Activated naive CD8-positive, alpha-beta T cell treated with anti-CD3 and anti-CD28 coated beads, Interleukin-2, amount 10 ng/mL, durations not matched to agents 7 days and 5 days (primary cell): ENCODE measurements around the gene TMEM219. TPM values are rescaled to one million over a fixed set of nuclear protein-coding genes. Genes with fewer than 3 reads are reported as not detected.
A peak's percentile ranks its signal among the peaks of the same experiment; 100 is the strongest.
"Not testable (repeated sequence)": the region's sequence is repeated elsewhere in the genome, so short reads cannot be mapped to it uniquely, and the experiment has no call there.

Experiments
- ATAC-seq: fragments of 150-1000 bp; cut with Tn5 transposase; one replicate; pipeline ENCODE4 v1.10.0; 2021; ENCODE audit warnings: low read depth, moderate library complexity
- POLR2A ChIA-PET: fragments of 350-600 bp; sonication (Branson Sonifier 250); formaldehyde crosslinking; loops from one replicate; lab custom pipeline; 2021; ENCODE audit warnings: antibody characterized with exemption; lab: Charles Lee
- DNase-seq: peaks from one replicate; pipeline ENCODE4 v3.0.0; 2021
- H3K27ac Mint-ChIP-seq: one replicate; pipeline ENCODE4 v1.8.0; 2022; ENCODE audit warnings: mild to moderate bottlenecking, mixed read lengths
- H3K27me3 Mint-ChIP-seq: one replicate; pipeline ENCODE4 v1.8.0; 2022; ENCODE audit warnings: mild to moderate bottlenecking, moderate library complexity, mixed read lengths
- H3K36me3 Mint-ChIP-seq: one replicate; pipeline ENCODE4 v1.8.0; 2021; ENCODE audit warnings: mild to moderate bottlenecking, mixed read lengths
- H3K4me1 Mint-ChIP-seq: one replicate; pipeline ENCODE4 v1.8.0; 2021; ENCODE audit warnings: mixed read lengths
- H3K4me3 Mint-ChIP-seq: one replicate; pipeline ENCODE4 v1.8.0; 2022; ENCODE audit warnings: mild to moderate bottlenecking, moderate library complexity, mixed read lengths
- H3K9me3 Mint-ChIP-seq: one replicate; pipeline ENCODE4 v1.8.0; 2021; ENCODE audit warnings: mixed read lengths
- total RNA-seq, 2 experiments: library from RNA; stranded (reverse); gene quantifications; one replicate each; pipeline ENCODE4 v1.2.3, GENCODE V29; 2021

TMEM219 gene
- total RNA-seq, 2 experiments from 2014 or later, result 67.8 to 74.5 TPM

DNA sequence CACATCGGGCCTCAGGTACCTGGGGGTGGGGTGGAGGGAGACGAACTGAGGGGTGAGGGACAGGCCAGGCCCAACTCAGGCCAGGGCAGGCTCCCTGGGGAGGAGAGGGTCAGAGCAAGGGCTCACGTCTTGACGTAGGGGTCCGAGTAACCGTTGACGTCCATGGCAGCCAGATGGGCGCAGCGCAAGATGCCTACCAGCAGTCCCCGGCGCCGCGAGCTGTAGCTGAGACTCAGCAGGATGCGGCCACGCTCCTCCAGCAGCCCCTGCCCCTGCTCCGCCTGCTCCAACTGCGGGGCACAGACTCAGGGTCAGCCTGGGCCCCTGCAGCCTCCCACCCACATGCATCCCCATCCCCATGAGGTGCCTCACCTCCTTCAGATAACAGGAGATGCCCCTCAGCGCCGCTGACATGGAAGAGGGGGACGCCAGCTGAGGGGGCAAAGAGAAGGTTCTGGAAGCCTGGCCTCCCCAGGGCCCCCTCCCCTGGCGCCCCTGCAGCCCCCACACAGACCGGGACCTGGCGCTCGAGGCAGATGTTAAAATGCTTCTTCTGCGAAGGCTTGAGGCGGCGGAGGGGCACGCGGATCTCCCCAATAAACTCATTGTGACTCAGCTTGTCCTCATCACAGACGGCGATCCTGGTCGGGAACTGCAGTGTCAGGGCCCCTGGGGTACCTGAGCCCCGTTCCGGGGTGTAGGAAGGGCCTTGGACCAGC, 44.9 kb downstream of the TMEM219 start:
- POLR2A ChIA-PET, result no interaction called here
- no peaks in the 10 kb centered on the region for H3K9me3 Mint-ChIP-seq
- no peak overlapping the region for H3K27ac Mint-ChIP-seq
- DNase-seq (no peak), ATAC-seq (no peak)
- H3K4me1 Mint-ChIP-seq, result peaks cover 3% of the 10 kb centered on the region
- no peak overlapping the region for H3K4me3 Mint-ChIP-seq
- peaks cover 2% of the 10 kb centered on the region for H3K36me3 Mint-ChIP-seq
- H3K27me3 Mint-ChIP-seq, result peaks cover 15% of the 10 kb centered on the region

DNA sequence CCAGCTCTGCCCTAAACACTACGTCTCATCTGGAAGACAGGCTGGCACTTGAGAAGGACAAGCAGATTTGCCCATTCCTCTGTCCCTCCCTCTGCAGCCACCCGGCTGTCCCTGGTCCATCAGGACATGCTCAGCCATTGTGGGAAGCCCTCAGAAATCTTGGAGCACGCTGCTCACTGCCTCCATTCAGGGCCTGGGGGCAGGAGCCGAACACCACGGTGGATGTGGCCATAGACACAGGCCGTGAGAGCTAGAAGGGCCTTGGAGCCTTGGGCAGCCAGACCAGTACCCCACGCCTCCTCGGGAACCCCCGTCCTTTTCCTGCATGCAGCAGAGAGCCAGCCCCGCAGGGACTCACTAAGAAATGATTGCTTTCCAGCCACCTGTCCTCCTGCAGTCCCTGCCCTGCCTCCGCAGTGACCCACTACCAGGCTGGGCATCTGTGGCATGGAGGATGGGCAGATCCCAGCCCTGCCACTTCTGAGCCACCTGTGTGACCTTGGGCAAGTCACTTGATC, 45.6 kb downstream of the TMEM219 start:
- Mint-ChIP-seq H3K4me3 (no peak overlapping the region), H3K36me3 (peaks cover 2% of the 10 kb centered on the region), H3K4me1 (peaks cover 6% of the 10 kb centered on the region), H3K9me3 (no peaks in the 10 kb centered on the region), H3K27ac (no peak overlapping the region), H3K27me3 (peaks cover 21% of the 10 kb centered on the region)
- ATAC-seq (no peak), DNase-seq (no peak)
- POLR2A ChIA-PET, result no interaction called here

- no peaks in the 10 kb centered on the region for H3K36me3 Mint-ChIP-seq
- no peak overlapping the region for H3K4me3 Mint-ChIP-seq
- H3K27ac Mint-ChIP-seq, result no peak overlapping the region
- H3K9me3 Mint-ChIP-seq, result no peaks in the 10 kb centered on the region
- POLR2A ChIA-PET, result no interaction called here
- ATAC-seq (no peak), DNase-seq (no peak)
- peaks cover 3% of the 10 kb centered on the region for H3K4me1 Mint-ChIP-seq
- H3K27me3 Mint-ChIP-seq, result peaks cover 30% of the 10 kb centered on the region
These were observed 47.4 kb downstream of the TMEM219 start for GRCh38 chr16:30009085-30009862.

DNA sequence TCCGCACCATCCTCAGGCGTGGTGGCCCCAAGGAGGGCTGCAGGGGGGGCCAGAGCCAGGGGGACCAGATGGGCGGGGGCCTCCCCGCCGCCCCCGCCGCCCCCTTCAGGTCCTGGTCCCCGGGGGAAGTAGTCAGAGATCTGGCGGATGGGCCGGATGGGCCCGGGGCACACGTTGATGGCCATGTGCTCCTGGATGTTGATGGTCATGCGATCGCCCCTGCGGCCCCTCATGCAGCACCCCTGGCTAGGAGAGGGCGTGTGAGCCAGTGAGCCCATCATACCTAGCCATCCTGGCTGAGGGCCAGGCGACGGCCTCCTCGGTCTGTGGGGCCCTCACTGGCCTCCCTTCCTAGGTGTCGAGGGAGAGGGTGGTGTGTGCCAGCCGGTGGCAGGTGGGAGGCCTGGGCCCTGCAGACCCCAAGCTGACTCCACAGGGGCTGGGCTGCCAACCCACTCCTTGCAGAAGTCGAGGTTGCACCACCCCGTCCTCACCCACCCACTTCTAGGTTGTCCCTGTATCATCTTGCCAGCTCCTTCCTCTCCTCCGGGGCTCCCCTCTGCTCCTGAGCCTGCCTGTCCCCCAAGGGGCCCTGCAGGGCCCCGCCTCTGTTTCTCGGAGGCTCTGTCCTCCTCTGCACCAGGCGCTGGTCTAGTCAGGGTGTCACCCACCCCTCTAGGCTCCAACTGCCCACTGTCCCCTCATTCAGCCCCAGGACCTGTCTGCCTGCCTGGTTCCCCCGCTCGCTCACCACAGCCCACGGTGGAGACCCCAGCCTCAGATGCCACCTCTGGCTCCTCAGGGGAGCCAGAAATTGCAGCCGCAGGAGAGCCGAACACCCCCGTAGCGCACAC, 48.3 kb downstream of the TMEM219 start:
- Mint-ChIP-seq H3K36me3 (no peaks in the 10 kb centered on the region), H3K4me1 (peaks cover 3% of the 10 kb centered on the region), H3K27ac (no peak overlapping the region), H3K27me3 (peaks cover 32% of the 10 kb centered on the region), H3K4me3 (peak overlapping the region; percentile 64), H3K9me3 (no peaks in the 10 kb centered on the region)
- POLR2A ChIA-PET, result interaction anchor here (1.5 kb wide), 1 partner anchor 84 kb away, joined by 3 read pairs; the partner anchor contains the start of gene KCTD13
- ATAC-seq, result no peak
- no peak for DNase-seq

- POLR2A ChIA-PET, result interaction anchor here (1.5 kb wide), 1 partner anchor 85 kb away, joined by 3 read pairs; the partner anchor contains the start of gene KCTD13
- peaks cover 34% of the 10 kb centered on the region for H3K27me3 Mint-ChIP-seq
- H3K36me3 Mint-ChIP-seq, result no peaks in the 10 kb centered on the region
- DNase-seq (peak; percentile 54), ATAC-seq (peak; percentile 48)
- H3K9me3 Mint-ChIP-seq, result no peaks in the 10 kb centered on the region
- H3K4me1 Mint-ChIP-seq, result peaks cover 3% of the 10 kb centered on the region
- H3K27ac Mint-ChIP-seq, result no peak within 1 kb of the TSS
- peak within 1 kb of the TSS; percentile 87 for H3K4me3 Mint-ChIP-seq
These were observed 49.2 kb downstream of the TMEM219 start, which contains the start of gene DOC2A for GRCh38 chr16:30010844-30011713. Gene DOC2A (minus strand): TSS chr16:30011027. CDS start chr16:30010222, 805 bp downstream.

DNA sequence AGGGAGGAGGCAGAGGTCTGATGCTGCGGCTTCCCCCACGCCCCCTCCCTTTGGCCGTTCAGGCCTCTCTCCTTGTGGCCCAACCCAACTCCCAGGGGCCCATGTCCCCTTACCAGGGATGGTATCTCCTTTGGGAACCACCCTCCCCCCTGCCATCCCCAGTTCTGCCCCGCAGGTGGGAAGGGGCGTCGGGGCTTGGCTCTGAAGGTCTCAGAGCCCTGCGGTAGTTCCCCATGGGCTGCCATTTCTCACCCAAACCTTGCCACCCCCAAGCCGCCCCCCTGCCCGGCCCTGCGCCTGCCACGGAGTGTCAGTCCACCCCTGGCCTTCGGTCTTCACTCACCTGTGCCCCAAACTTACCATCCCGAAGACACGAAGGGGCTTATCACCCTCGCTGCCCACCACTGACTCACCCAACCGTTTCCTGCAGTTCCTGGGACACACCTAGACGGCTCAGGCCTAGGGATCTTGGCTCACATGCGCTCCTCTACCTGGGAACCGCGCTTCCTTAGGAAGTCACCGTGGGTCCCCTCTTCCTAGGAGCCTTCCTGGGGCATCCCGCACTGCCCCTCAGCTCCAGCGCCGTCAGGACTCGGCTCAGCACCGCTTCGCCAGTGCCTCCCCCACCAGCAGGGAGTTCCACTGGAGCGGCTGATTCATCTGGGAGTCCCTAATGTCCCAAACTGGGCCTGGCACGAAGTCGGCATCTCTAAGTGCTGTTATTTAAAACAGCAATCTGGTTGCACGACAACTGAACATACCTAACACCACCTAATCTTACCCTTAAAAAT, 50.0 kb downstream of the TMEM219 start:
- Mint-ChIP-seq H3K36me3 (no peaks in the 10 kb centered on the region), H3K9me3 (no peaks in the 10 kb centered on the region), H3K4me3 (peak overlapping the region; percentile 87), H3K27me3 (peaks cover 34% of the 10 kb centered on the region), H3K4me1 (peaks cover 3% of the 10 kb centered on the region), H3K27ac (peak overlapping the region; percentile 68)
- POLR2A ChIA-PET, result no interaction called here
- DNase-seq (no peak), ATAC-seq (no peak)

DNA sequence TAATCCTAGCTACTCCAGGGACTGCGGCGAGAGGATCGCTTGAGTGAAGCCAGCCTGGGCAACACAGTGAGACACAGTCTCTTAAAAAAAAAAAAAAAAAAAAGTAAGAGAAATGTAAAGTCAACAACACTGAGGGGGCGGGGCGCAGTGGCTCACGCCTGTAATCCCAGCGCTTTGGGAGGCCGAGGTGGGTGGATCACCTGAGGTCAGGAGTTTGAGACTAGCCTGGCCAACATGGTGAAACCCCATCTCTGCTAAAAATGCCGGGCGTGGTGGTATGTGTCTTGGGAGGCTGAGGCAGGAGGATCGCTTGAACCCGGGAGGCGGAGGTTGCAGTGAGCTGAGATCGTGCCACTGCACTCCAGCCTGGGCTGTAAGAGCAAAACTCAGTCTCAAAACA, 50.7 kb downstream of the TMEM219 start:
- not testable (repeated sequence) for H3K27ac Mint-ChIP-seq, H3K4me3 Mint-ChIP-seq, H3K4me1 Mint-ChIP-seq, H3K9me3 Mint-ChIP-seq, H3K36me3 Mint-ChIP-seq, DNase-seq, ATAC-seq
- POLR2A ChIA-PET, result interaction anchor here (0.7 to 1.2 kb wide), 2 partner anchors 15 to 312 kb away, joined by 3 to 4 read pairs; no protein-coding TSS in a partner anchor
- H3K27me3 Mint-ChIP-seq, result peaks cover 34% of the 10 kb centered on the region

GRCh38 chr16:30015450-30015849, 53.6 kb downstream of the TMEM219 start:
- H3K4me1 Mint-ChIP-seq, POLR2A ChIA-PET, H3K9me3 Mint-ChIP-seq, DNase-seq, H3K27ac Mint-ChIP-seq, H3K4me3 Mint-ChIP-seq, H3K36me3 Mint-ChIP-seq, ATAC-seq: not testable (repeated sequence)
- H3K27me3 Mint-ChIP-seq, result peaks cover 27% of the 10 kb centered on the region

DNA sequence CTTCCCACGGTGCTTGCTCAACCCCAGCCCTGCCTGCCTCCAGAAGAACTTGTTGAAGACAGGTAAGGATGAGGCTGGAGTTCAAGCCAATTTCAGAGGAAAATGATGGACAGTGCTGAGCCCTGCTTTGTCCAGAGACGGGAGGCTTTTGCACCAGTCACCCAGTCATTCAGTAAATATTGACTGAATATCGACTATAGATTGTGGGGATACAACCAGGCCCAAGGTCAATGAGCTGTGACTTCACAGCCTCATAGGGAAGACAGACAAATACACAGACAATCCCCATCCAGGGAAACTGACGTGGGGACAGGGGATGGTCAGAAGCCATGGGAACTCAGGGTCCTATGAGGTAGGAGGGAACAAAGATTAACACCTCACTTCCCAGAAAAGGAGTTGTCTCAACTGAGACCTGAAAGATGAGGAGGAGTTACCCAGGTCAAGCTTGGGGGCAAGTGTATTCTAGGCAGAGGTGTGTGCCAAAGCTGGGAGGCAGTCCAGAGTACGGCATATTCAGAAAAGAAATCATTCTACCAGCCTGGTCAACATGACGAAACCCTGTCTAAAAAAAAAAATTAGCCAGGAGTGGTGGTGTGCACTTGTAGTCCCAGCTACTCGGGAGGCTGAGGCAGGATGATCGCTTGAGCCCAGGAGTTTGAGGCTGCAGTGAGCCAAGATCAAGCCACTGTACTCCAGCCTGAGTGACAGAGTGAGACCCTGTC, 54.8 kb downstream of the TMEM219 start:
- no peak for DNase-seq
- Mint-ChIP-seq H3K27me3 (peaks cover 20% of the 10 kb centered on the region), H3K36me3 (no peaks in the 10 kb centered on the region), H3K4me1 (peaks cover 10% of the 10 kb centered on the region), H3K27ac (no peak overlapping the region), H3K9me3 (no peaks in the 10 kb centered on the region), H3K4me3 (no peak overlapping the region)
- ATAC-seq, result no peak
- POLR2A ChIA-PET, result no interaction called here

GRCh38 chr16:30017277-30017656, 55.4 kb downstream of the TMEM219 start:
- H3K9me3 Mint-ChIP-seq, result no peaks in the 10 kb centered on the region
- no peaks in the 10 kb centered on the region for H3K36me3 Mint-ChIP-seq
- H3K4me1 Mint-ChIP-seq, result peaks cover 7% of the 10 kb centered on the region
- no peak overlapping the region for H3K4me3 Mint-ChIP-seq
- DNase-seq (no peak), ATAC-seq (no peak)
- no peak overlapping the region for H3K27ac Mint-ChIP-seq
- peaks cover 14% of the 10 kb centered on the region for H3K27me3 Mint-ChIP-seq
- POLR2A ChIA-PET, result no interaction called here

GRCh38 chr16:30017937-30018336, 56.1 kb downstream of the TMEM219 start:
- not testable (repeated sequence) for H3K4me3 Mint-ChIP-seq, H3K27me3 Mint-ChIP-seq, H3K27ac Mint-ChIP-seq, H3K36me3 Mint-ChIP-seq, DNase-seq, H3K4me1 Mint-ChIP-seq, H3K9me3 Mint-ChIP-seq, ATAC-seq
- POLR2A ChIA-PET, result interaction anchor here (0.7 kb wide), 2 partner anchors 12 to 198 kb away, joined by 3 to 9 read pairs; partner anchors contain the start of gene MVP
